Sigmoid colon (tissue), 4 donors: ENCODE results near the gene HRG.

Experiments
- CTCF ChIP-seq, 4 experiments: fragments of 450-650 bp in 3 of 4; fragments of 200-600 bp in 1 of 4; IDR thresholded peaks; one replicate each; pipeline ENCODE4 v1.5.1; 2016 to 2019; ENCODE audit warnings: antibody characterized with exemption in 4 of 4, mild to moderate bottlenecking in 3 of 4, moderate library complexity in 2 of 4
- POLR2AphosphoS5 ChIP-seq, 4 donors: sonication (generic); formaldehyde crosslinking; IDR thresholded peaks; one replicate each; pipeline ENCODE4 v1.6.1; 2017; ENCODE audit warnings: antibody characterized with exemption in 4 of 4

GRCh38 chr3:186724911-186725310 is 59.1 kb downstream of the HRG start:
- TF ChIP-seq CTCF (IDR thresholded peaks at IDR 0.05) (no peak), POLR2AphosphoS5 (IDR thresholded peaks at IDR 0.05) (no peak)
